ENCODE data around the gene RAVER2. TPM values are rescaled to one million over a fixed set of nuclear protein-coding genes. Genes with fewer than 3 reads are reported as not detected.

The RAVER2 gene
- total and polyA plus RNA-seq, 2 of the 13 experiments (the other 11 are each of a cell fraction or from before 2014, with no cell fraction given) = 11.4 to 15.4 TPM

DNA sequence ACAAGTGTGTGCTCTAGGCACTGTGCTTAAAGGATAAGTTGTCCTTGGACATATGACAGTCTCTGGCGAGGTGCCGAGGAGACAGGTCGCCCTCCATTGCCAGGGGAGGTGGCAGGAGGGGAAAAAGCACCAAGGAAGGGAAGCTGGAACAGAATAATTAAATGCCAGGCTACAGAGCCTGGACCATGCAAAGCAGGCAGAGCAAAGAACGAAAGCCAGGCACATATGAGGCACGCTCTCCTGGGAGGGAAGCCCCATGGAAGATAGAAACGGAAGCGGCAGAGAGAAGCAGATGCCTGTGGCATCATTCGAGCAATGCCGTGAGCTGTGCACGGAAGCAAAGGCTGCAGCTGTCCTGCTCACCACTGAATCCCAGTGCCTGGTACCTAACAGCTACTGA is 130.2 kb downstream of the RAVER2 start:
- intact Hi-C loops (cut with micrococcal nuclease; ENCODE audit: unreplicated experiment) = no loop called here
- ChIA-PET POLR2A (no interaction called here), CTCF (ENCODE audit: low intra/inter-chr PET ratio, low total read pairs) (no interaction called here)
- in situ Hi-C loops (cut with HindIII; ENCODE audit: extremely low pct_ligation_motif_present, low pct_unique_long_range_greater_than_20kb) = no loop called here
- TF ChIP-seq, protein P1, sequence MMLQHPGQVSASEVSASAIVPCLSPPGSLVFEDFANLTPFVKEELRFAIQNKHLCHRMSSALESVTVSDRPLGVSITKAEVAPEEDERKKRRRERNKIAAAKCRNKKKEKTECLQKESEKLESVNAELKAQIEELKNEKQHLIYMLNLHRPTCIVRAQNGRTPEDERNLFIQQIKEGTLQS (CRISPR knock-in tag; IDR thresholded peaks at IDR 0.05) = no peak
- no peak for TF ChIP-seq ZNF446 (CRISPR knock-in tag; IDR thresholded peaks at IDR 0.05)
- no peak for TF ChIP-seq ISL2 (CRISPR knock-in tag; IDR thresholded peaks at IDR 0.05)
- TF ChIP-seq FOXM1 (CRISPR knock-in tag; IDR thresholded peaks at IDR 0.05) = no peak
- TF ChIP-seq SYNCRIP (IDR thresholded peaks at IDR 0.05; ENCODE audit: insufficient read depth, low read depth, low read length) = no peak
- no peak for ATAC-seq
- Histone ChIP-seq H2AFZ (ENCODE audit: low read length) (no peak overlapping the region), H4K20me1 (ENCODE audit: insufficient read depth, low read length) (no peaks in the 10 kb centered on the region), H3K79me2 (ENCODE audit: insufficient read depth, low read length) (no peaks in the 10 kb centered on the region), H3K4me2 (ENCODE audit: low read depth, low read length) (no peak overlapping the region), H3K9ac (ENCODE audit: insufficient read depth, low read depth, low read length) (no peak overlapping the region), H3K27ac (ENCODE audit: extremely low read length, insufficient read depth, low read length) (no peak overlapping the region), H3K4me3 (replicated peaks in 1 of 3; ENCODE audit: insufficient read depth in 1 of 3, low read depth in 2 of 3, low read length in 3 of 3) (no peak overlapping the region), H3K36me3 (replicated peaks in 1 of 2; ENCODE audit: control insufficient read depth in 1 of 2, insufficient read depth in 2 of 2, low read length in 2 of 2) (peaks cover 31 to 72% of the 10 kb centered on the region in 2 experiments), H3K4me1 (ENCODE audit: insufficient read depth, low read length) (0 out of 2 replicates have a peak, but pooled peaks cover 5% of the 10 kb centered on the region), H3K9me3 (ENCODE audit: low read length) (no peaks in the 10 kb centered on the region), H3K27me3 (ENCODE audit: control insufficient read depth in 1 of 2, insufficient read depth in 2 of 2, low read length in 2 of 2) (no peaks in the 10 kb centered on the region)
- no peak for DNase-seq (ENCODE audit: low spot score)
- BruUV-seq (replicated peaks) = no TSS peak
- FAIRE-seq = no peak
- 91% methylated on average over 10 of the region's 10 CpGs for WGBS (ENCODE audit: low lambda C conversion rate)

GRCh38 chr1:64875606-64876005 is 130.7 kb downstream of the RAVER2 start:
- H3K27me3 ChIP-seq (ENCODE audit: control insufficient read depth in 1 of 2, insufficient read depth in 2 of 2, low read length in 2 of 2) = no peaks in the 10 kb centered on the region
- 0 out of 2 replicates have a peak, but pooled peaks cover 5% of the 10 kb centered on the region for H3K4me1 ChIP-seq (ENCODE audit: insufficient read depth, low read length)
- no peak overlapping the region for H3K27ac ChIP-seq (ENCODE audit: extremely low read length, insufficient read depth, low read length)
- intact Hi-C loops (cut with micrococcal nuclease; ENCODE audit: unreplicated experiment) = no loop called here
- no peaks in the 10 kb centered on the region for H4K20me1 ChIP-seq (ENCODE audit: insufficient read depth, low read length)
- no peaks in the 10 kb centered on the region for H3K9me3 ChIP-seq (ENCODE audit: low read length)
- H3K4me2 ChIP-seq (ENCODE audit: low read depth, low read length) = no peak overlapping the region
- H2AFZ ChIP-seq (ENCODE audit: low read length) = no peak overlapping the region
- H3K79me2 ChIP-seq (ENCODE audit: insufficient read depth, low read length) = no peaks in the 10 kb centered on the region
- 83% methylated on average over 6 of the region's 6 CpGs for WGBS (ENCODE audit: low lambda C conversion rate)
- H3K9ac ChIP-seq (ENCODE audit: insufficient read depth, low read depth, low read length) = no peak overlapping the region
- BruUV-seq (replicated peaks) = no TSS peak
- peaks cover 31 to 67% of the 10 kb centered on the region in 2 experiments for H3K36me3 ChIP-seq (replicated peaks in 1 of 2; ENCODE audit: control insufficient read depth in 1 of 2, insufficient read depth in 2 of 2, low read length in 2 of 2)
- TF ChIP-seq ZFP37 (CRISPR knock-in tag; IDR thresholded peaks at IDR 0.05; ENCODE audit: borderline replicate concordance) (no peak), KLF15 (CRISPR knock-in tag; IDR thresholded peaks at IDR 0.05; ENCODE audit: borderline replicate concordance) (no peak), ZSCAN20 (CRISPR knock-in tag; IDR thresholded peaks at IDR 0.05; ENCODE audit: borderline replicate concordance) (no peak), NFIB (CRISPR knock-in tag; IDR thresholded peaks at IDR 0.05; ENCODE audit: borderline replicate concordance) (no peak), TMF1 (CRISPR knock-in tag; IDR thresholded peaks at IDR 0.05; ENCODE audit: low read depth) (no peak)
- TF ChIP-seq, protein P2, sequence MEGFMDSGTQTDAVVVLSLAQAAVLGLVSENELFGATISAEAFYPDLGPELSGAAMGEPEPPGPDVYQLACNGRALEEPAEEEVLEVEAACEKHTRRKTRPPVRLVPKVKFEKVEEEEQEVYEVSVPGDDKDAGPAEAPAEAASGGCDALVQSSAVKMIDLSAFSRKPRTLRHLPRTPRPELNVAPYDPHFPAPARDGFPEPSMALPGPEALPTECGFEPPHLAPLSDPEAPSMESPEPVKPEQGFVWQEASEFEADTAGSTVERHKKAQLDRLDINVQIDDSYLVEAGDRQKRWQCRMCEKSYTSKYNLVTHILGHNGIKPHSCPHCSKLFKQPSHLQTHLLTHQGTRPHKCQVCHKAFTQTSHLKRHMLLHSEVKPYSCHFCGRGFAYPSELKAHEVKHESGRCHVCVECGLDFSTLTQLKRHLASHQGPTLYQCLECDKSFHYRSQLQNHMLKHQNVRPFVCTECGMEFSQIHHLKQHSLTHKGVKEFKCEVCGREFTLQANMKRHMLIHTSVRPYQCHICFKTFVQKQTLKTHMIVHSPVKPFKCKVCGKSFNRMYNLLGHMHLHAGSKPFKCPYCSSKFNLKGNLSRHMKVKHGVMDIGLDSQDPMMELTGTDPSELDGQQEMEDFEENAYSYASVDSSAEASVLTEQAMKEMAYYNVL (CRISPR knock-in tag; IDR thresholded peaks at IDR 0.05; ENCODE audit: borderline replicate concordance) = no peak
- TF ChIP-seq, protein P3, sequence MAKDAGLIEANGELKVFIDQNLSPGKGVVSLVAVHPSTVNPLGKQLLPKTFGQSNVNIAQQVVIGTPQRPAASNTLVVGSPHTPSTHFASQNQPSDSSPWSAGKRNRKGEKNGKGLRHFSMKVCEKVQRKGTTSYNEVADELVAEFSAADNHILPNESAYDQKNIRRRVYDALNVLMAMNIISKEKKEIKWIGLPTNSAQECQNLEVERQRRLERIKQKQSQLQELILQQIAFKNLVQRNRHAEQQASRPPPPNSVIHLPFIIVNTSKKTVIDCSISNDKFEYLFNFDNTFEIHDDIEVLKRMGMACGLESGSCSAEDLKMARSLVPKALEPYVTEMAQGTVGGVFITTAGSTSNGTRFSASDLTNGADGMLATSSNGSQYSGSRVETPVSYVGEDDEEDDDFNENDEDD (CRISPR knock-in tag; IDR thresholded peaks at IDR 0.05; ENCODE audit: borderline replicate concordance) = no peak
- TF ChIP-seq, protein P4, sequence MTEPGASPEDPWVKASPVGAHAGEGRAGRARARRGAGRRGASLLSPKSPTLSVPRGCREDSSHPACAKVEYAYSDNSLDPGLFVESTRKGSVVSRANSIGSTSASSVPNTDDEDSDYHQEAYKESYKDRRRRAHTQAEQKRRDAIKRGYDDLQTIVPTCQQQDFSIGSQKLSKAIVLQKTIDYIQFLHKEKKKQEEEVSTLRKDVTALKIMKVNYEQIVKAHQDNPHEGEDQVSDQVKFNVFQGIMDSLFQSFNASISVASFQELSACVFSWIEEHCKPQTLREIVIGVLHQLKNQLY (CRISPR knock-in tag; IDR thresholded peaks at IDR 0.05) = no peak
- no peak overlapping the region for H3K4me3 ChIP-seq (replicated peaks in 1 of 3; ENCODE audit: insufficient read depth in 1 of 3, low read depth in 2 of 3, low read length in 3 of 3)
- POLR2A ChIA-PET = no interaction called here
- DNase-seq (ENCODE audit: low spot score) (no peak), FAIRE-seq (no peak), ATAC-seq (no peak)
- CTCF ChIA-PET (ENCODE audit: low intra/inter-chr PET ratio, low total read pairs) = no interaction called here
- in situ Hi-C loops (cut with HindIII; ENCODE audit: extremely low pct_ligation_motif_present, low pct_unique_long_range_greater_than_20kb) = no loop called here
